ENCODE measurements around the gene RAPGEF3. TPM values are rescaled to one million over a fixed set of nuclear protein-coding genes. Genes with fewer than 3 reads are reported as not detected.

RAPGEF3 gene
- polyA plus RNA-seq, 3 donors = 0.08 to 2.5 (median 0.60) TPM

DNA sequence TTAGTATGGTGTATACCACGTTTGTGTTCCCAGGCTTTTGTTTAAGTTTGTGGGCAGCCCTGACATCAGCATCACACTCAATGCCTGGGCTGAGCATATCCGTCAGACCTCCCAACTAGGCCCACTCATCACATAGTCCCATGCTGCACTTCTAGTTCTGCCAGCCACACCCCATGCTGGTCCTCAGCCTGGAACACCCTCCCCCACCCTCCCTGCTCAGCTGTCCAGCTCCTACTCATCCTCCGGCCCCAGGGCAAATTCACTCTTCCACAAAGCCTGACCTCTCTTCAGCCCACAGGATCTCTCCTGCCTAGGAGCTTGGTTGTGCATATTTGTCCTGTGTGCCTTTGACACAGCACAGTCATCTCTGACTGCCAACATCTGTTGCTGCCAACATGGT lies 29.4 kb downstream of the RAPGEF3 start:
- no peak overlapping the region for H3K27ac ChIP-seq (ENCODE audit: low read depth in 1 of 2, low read length in 2 of 2)
- no peaks in the 10 kb centered on the region for H4K20me1 ChIP-seq (ENCODE audit: insufficient read depth, low read length)
- H3K27ac Mint-ChIP-seq = peak overlapping the region in 1 of 7 donors; percentile 41
- H3K9me3 Mint-ChIP-seq = no peaks in the 10 kb centered on the region
- DNase-seq = no peak
- H3K4me3 ChIP-seq (replicated peaks in 1 of 3; ENCODE audit: low read depth in 2 of 3, low read length in 3 of 3) = no peak overlapping the region
- WGBS (ENCODE audit: insufficient coverage) = 100% methylated on average over 2 of the region's 3 CpGs
- H3K9ac ChIP-seq (ENCODE audit: insufficient read depth, low read length, poor library complexity, severe bottlenecking) = no peak overlapping the region
- intact Hi-C loops (cut with micrococcal nuclease) = no loop called here
- no peaks in the 10 kb centered on the region for H3K27me3 ChIP-seq (ENCODE audit: control insufficient read depth in 2 of 2, insufficient read depth in 2 of 2, low read length in 2 of 2)
- H3K9me3 ChIP-seq (replicated peaks in 1 of 2; ENCODE audit: control insufficient read depth in 1 of 2, insufficient read depth in 1 of 2, low read length in 2 of 2) = no peaks in the 10 kb centered on the region
- peaks cover 15 to 17% of the 10 kb centered on the region in 2 donors for H3K36me3 Mint-ChIP-seq
- peaks cover 0 to 7% of the 10 kb centered on the region in 2 donors for H3K36me3 ChIP-seq (replicated peaks in 1 of 2; ENCODE audit: control insufficient read depth in 1 of 2, insufficient read depth in 2 of 2, low read length in 2 of 2)
- H3K27me3 Mint-ChIP-seq (ENCODE audit: low read depth in 3 of 3) = peaks cover 0 to 9% (median 6%) of the 10 kb centered on the region in 3 donors
- no peak overlapping the region for H3K4me2 ChIP-seq (replicated peaks; ENCODE audit: extremely low read depth, low read length, poor library complexity, severe bottlenecking)
- H3K4me3 Mint-ChIP-seq = no peak overlapping the region
- no peak overlapping the region for H2AFZ ChIP-seq (ENCODE audit: insufficient read depth, low read depth, low read length, poor library complexity, severe bottlenecking)
- peaks cover 13 to 22% of the 10 kb centered on the region in 2 donors for H3K4me1 ChIP-seq (ENCODE audit: control insufficient read depth in 1 of 2, insufficient read depth in 2 of 2, low read length in 2 of 2)
- H3K4me1 Mint-ChIP-seq = peaks cover 20% of the 10 kb centered on the region
- TF ChIP-seq, protein P1, sequence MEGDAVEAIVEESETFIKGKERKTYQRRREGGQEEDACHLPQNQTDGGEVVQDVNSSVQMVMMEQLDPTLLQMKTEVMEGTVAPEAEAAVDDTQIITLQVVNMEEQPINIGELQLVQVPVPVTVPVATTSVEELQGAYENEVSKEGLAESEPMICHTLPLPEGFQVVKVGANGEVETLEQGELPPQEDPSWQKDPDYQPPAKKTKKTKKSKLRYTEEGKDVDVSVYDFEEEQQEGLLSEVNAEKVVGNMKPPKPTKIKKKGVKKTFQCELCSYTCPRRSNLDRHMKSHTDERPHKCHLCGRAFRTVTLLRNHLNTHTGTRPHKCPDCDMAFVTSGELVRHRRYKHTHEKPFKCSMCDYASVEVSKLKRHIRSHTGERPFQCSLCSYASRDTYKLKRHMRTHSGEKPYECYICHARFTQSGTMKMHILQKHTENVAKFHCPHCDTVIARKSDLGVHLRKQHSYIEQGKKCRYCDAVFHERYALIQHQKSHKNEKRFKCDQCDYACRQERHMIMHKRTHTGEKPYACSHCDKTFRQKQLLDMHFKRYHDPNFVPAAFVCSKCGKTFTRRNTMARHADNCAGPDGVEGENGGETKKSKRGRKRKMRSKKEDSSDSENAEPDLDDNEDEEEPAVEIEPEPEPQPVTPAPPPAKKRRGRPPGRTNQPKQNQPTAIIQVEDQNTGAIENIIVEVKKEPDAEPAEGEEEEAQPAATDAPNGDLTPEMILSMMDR (IDR thresholded peaks at IDR 0.05) = no peak
- H3K79me2 ChIP-seq (ENCODE audit: insufficient read depth, low read length) = no peaks in the 10 kb centered on the region

DNA sequence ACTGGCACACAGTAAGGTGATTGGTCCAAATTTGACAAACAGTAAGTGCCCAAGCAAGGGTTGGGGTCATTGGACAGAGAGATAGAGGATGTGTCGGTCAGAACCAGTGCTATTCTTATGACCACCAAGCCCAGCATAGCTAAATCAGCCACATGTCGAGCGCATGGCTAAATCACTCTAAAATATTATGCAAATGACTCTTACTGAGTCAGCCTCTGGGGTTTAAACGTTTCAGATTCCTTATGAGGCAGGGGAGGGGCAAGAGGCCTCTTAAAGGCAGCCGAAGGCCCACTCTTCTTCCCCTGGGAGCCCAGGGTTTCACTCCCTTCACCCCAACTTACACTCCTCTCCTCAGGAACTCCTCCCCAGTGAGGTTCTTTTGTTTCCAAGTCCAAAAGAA lies 32.8 kb downstream of the RAPGEF3 start:
- Histone ChIP-seq H3K27me3 (ENCODE audit: control insufficient read depth in 2 of 2, insufficient read depth in 2 of 2, low read length in 2 of 2) (no peaks in the 10 kb centered on the region), H4K20me1 (ENCODE audit: insufficient read depth, low read length) (no peaks in the 10 kb centered on the region), H3K4me2 (replicated peaks; ENCODE audit: extremely low read depth, low read length, poor library complexity, severe bottlenecking) (no peak overlapping the region), H3K4me3 (replicated peaks in 1 of 3; ENCODE audit: low read depth in 2 of 3, low read length in 3 of 3) (no peak overlapping the region), H3K4me1 (ENCODE audit: control insufficient read depth in 1 of 2, insufficient read depth in 2 of 2, low read length in 2 of 2) (peaks cover 8 to 15% of the 10 kb centered on the region in 2 donors), H3K36me3 (replicated peaks in 1 of 2; ENCODE audit: control insufficient read depth in 1 of 2, insufficient read depth in 2 of 2, low read length in 2 of 2) (peaks cover 0 to 23% of the 10 kb centered on the region in 2 donors), H3K79me2 (ENCODE audit: insufficient read depth, low read length) (no peaks in the 10 kb centered on the region), H2AFZ (ENCODE audit: insufficient read depth, low read depth, low read length, poor library complexity, severe bottlenecking) (no peak overlapping the region), H3K27ac (ENCODE audit: low read depth in 1 of 2, low read length in 2 of 2) (no peak overlapping the region), H3K9ac (ENCODE audit: insufficient read depth, low read length, poor library complexity, severe bottlenecking) (no peak overlapping the region), H3K9me3 (replicated peaks in 1 of 2; ENCODE audit: control insufficient read depth in 1 of 2, insufficient read depth in 1 of 2, low read length in 2 of 2) (no peaks in the 10 kb centered on the region)
- Mint-ChIP-seq H3K27ac (peak overlapping the region in 1 of 7 donors; percentile 37), H3K4me3 (no peak overlapping the region), H3K9me3 (peaks cover 0 to 2% (median 0%) of the 10 kb centered on the region in 7 donors), H3K27me3 (ENCODE audit: low read depth in 3 of 3) (peaks cover 4 to 13% (median 4%) of the 10 kb centered on the region in 3 donors), H3K4me1 (peaks cover 15% of the 10 kb centered on the region), H3K36me3 (peaks cover 39 to 44% of the 10 kb centered on the region in 2 donors)
- DNase-seq = no peak
- no CpG with 5 or more reads among the region's 5 CpGs for WGBS (ENCODE audit: insufficient coverage)
- intact Hi-C loops (cut with micrococcal nuclease) = no loop called here
- TF ChIP-seq, protein P1 (IDR thresholded peaks at IDR 0.05) = no peak
